Small intestine (tissue), 7 donors: Measurements from ENCODE around the gene CDH22. TPM values are rescaled to one million over a fixed set of nuclear protein-coding genes. Genes with fewer than 3 reads are reported as not detected.

ENCODE experiments used
- DNase-seq, 2 donors: peaks; one replicate each; pipeline versions ENCODE4 v3.0.0 to v3.0.0-alpha.2; 2013
- FAIRE-seq: peaks from 2 replicates; lab custom pipeline; 2012; peaks lifted over from hg19 to GRCh38; lab: Jason Lieb, UNC
- H3K27ac ChIP-seq, 3 donors: one replicate each; pipeline ENCODE4 v1.5.1; 2013; ENCODE audit warnings: low read length in 2 of 3, mild to moderate bottlenecking in 2 of 3, control low read depth in 1 of 3, inconsistent platforms in 1 of 3, low read depth in 1 of 3, moderate library complexity in 1 of 3
- H3K27me3 ChIP-seq, 3 donors: one replicate each; pipeline ENCODE4 v1.6.1; 2013; ENCODE audit warnings: low read length in 3 of 3, inconsistent platforms in 1 of 3; ENCODE audit not compliant: control insufficient read depth in 3 of 3, insufficient read depth in 3 of 3
- H3K36me3 ChIP-seq, 3 donors: one replicate each; pipeline ENCODE4 v1.6.1; 2013; ENCODE audit warnings: low read length in 3 of 3, inconsistent platforms in 1 of 3, low read depth in 1 of 3, mild to moderate bottlenecking in 1 of 3, moderate library complexity in 1 of 3; ENCODE audit not compliant: control insufficient read depth in 3 of 3, insufficient read depth in 2 of 3
- H3K4me1 ChIP-seq, 3 donors: one replicate each; pipeline ENCODE4 v1.6.1; 2013; ENCODE audit warnings: low read length in 2 of 3, inconsistent platforms in 1 of 3, low read depth in 1 of 3, mild to moderate bottlenecking in 1 of 3, moderate library complexity in 1 of 3; ENCODE audit not compliant: control insufficient read depth in 3 of 3, insufficient read depth in 2 of 3
- H3K4me3 ChIP-seq, 3 donors: one replicate each; pipeline ENCODE4 v1.5.1; 2013; ENCODE audit warnings: low read length in 3 of 3, control low read depth in 1 of 3, inconsistent platforms in 1 of 3, low read depth in 1 of 3, mild to moderate bottlenecking in 1 of 3, moderate library complexity in 1 of 3
- H3K9me3 ChIP-seq, 2 donors: one replicate each; pipeline ENCODE4 v1.6.1; 2013; ENCODE audit warnings: low read depth in 1 of 2, low read length in 1 of 2; ENCODE audit not compliant: control insufficient read depth in 2 of 2, insufficient read depth in 1 of 2
- WGBS, 3 donors: extraction: QIAGEN DNeasy Blood & Tissue Kit; methylation state at CpG; one replicate each; pipeline ENCODE4 v1.1.7; 2013; 5-methylcytosine and 5-hydroxymethylcytosine counted together
- polyA plus RNA-seq, 4 donors: library from polyadenylated mRNA; stranded (reverse) in 3 of 4; unstranded in 1 of 4; fragments of 200-250 nt in 3 of 4; fragments of 120-200 nt in 1 of 4; gene quantifications; one replicate each; pipeline versions ENCODE4 v1.2.1 to v1.2.3, GENCODE V29; 2013
- donor health status: healthy with polysubstance abuse.
- donor health status: control.
- donor health status: control.
- donor health status: Bipolar disorder and iron deficiency.
- donor health status: healthy.

CDH22 gene
- polyA plus RNA-seq, 4 donors = 0.03 to 0.84 TPM; not detected in 2

DNA sequence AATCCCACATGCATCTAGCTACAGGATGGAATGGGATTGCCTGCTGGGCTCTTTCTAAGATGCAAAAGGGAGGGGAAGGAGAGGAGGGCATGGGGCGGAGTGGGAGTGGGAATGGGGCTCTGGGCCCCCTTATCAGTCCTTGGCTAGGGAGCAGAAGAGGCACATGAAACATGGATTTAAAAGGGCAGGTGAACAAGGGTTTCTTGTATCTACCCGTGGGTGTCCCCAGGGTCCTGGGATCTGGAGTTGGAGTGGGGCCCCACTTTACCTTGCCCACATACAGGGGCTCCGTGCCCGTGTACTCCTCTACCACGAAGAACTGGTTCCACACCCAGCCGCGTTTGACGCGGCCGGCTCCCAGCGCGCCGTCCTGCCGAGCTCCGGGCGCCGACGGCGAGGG lies 57.5 kb downstream of the CDH22 start:
- H3K4me3 ChIP-seq = no peak overlapping the region
- H3K27me3 ChIP-seq = peaks cover 0 to 57% (median 38%) of the 10 kb centered on the region in 3 donors
- no peaks in the 10 kb centered on the region for H3K36me3 ChIP-seq
- H3K4me1 ChIP-seq = no peaks in the 10 kb centered on the region
- FAIRE-seq (no peak), DNase-seq (no peak)
- no peak overlapping the region for H3K27ac ChIP-seq
- WGBS, 3 donors = 0 to 5% (median 2%) methylated on average over 18 to 19 of the region's 19 CpGs
- H3K9me3 ChIP-seq = peaks cover 0 to 3% of the 10 kb centered on the region in 2 donors

- Histone ChIP-seq H3K27ac (no peak overlapping the region), H3K4me1 (no peaks in the 10 kb centered on the region), H3K27me3 (peaks cover 0 to 60% (median 40%) of the 10 kb centered on the region in 3 donors), H3K9me3 (no peaks in the 10 kb centered on the region), H3K36me3 (no peaks in the 10 kb centered on the region), H3K4me3 (no peak overlapping the region)
- 71 to 80% (median 79%) methylated on average over 3 of the region's 3 CpGs for WGBS, 3 donors
- no peak for DNase-seq
- FAIRE-seq = no peak
Measured at GRCh38 chr20:46249671-46250070, 58.6 kb downstream of the CDH22 start.

DNA sequence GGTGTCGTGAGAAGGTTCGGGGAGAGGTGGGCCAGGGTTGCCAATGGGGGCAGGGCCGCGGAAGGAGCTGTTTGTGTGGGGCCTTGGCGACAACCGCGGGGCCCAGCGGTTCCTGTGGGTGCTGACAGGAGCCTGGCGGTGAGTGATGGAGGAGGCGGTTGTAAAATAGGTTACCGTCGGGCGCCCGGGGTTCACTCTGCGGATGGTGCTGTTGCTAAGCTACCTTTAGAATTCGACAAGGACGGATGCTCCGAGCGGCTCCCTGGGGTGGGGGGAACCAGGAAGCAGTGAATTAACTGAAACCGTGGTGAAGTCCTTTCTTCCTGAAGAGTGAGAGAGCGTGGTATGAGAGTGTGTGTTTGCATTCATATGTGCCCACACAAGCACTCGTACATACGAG lies 61.7 kb downstream of the CDH22 start:
- WGBS, 3 donors = 9 to 25% (median 18%) methylated on average over 23 of the region's 23 CpGs
- no peaks in the 10 kb centered on the region for H3K4me1 ChIP-seq
- no peak overlapping the region for H3K27ac ChIP-seq
- FAIRE-seq = no peak
- H3K4me3 ChIP-seq = no peak overlapping the region
- no peaks in the 10 kb centered on the region for H3K9me3 ChIP-seq
- H3K36me3 ChIP-seq = no peaks in the 10 kb centered on the region
- DNase-seq = peak in 1 of 2 donors; percentile 9
- H3K27me3 ChIP-seq = peaks cover 0 to 36% (median 28%) of the 10 kb centered on the region in 3 donors

DNA sequence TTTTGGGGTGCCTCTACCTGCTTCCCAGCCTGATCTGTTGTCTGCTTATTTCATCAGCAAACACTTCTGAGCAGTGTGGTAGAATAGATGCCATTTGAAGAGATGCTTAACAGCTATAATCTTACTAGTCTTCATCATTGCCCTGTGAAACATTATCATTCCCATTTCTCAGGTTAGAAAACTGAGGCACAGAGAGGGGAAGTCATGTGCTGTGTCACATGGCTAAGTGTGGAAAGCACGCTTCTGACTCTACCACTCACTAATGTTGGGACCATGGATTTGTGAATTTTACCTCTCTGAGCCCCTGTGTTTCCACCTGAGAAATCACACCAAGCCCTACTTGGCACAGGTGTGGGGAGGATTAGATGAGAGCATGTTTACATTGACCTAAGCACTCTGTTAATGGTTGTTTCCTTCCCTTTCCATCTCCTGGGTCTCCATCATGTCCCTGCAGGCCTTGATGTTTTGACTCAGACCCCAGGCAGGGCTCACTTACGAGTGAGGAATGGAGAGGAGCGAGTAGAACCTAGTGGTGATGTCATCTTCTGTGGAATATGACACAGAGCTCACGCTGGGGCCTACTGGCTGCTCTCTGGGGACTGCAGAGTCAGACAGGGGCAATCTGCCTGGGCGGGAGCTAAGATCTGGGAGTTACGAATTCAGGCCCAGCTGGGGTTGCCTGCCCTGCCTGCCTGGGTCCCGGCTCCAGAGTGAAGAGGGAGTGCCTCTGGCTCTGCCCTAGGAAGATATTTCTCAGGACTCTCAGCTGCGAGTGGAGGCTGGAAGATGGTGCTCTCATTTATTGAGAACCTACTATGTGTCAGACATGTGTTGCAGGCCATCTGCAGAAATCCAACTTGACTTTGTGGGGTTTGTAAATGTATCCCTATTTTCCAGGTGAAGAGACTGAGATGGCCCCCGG lies 64.3 kb downstream of the CDH22 start:
- Histone ChIP-seq H3K4me3 (no peak overlapping the region), H3K9me3 (no peaks in the 10 kb centered on the region), H3K27ac (no peak overlapping the region), H3K36me3 (no peaks in the 10 kb centered on the region), H3K4me1 (no peaks in the 10 kb centered on the region), H3K27me3 (peaks cover 0 to 23% (median 19%) of the 10 kb centered on the region in 3 donors)
- 45 to 54% (median 47%) methylated on average over 9 of the region's 9 CpGs for WGBS, 3 donors
- DNase-seq (no peak), FAIRE-seq (no peak)

GRCh38 chr20:46242390-46242789 lies 65.9 kb downstream of the CDH22 start:
- Histone ChIP-seq H3K4me1 (no peaks in the 10 kb centered on the region), H3K27me3 (peaks cover 0 to 21% (median 17%) of the 10 kb centered on the region in 3 donors), H3K36me3 (no peaks in the 10 kb centered on the region), H3K9me3 (no peaks in the 10 kb centered on the region), H3K4me3 (no peak overlapping the region), H3K27ac (no peak overlapping the region)
- FAIRE-seq (no peak), DNase-seq (no peak)
- 34 to 46% (median 37%) methylated on average over 2 of the region's 2 CpGs for WGBS, 3 donors

DNA sequence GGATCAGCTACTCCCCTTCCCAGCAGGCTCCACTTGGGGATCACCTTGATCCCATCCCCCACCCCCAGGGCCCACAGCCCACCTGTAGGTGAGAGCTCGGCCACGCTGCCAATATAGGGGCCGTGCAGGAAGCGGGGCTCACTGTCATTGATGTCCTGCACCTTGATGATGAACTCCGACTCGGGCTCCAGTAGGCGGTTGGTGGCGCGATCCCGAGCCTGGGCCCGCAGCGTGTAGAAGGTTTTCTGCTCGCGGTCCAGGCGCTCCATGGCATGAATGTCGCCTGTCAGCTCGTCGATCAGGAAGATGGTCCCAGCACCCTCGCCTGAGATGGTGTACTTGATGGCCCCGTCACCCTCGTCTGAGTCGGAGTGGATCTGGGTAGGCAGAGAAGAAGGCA lies 67.4 kb downstream of the CDH22 start:
- no peak overlapping the region for H3K4me3 ChIP-seq
- H3K9me3 ChIP-seq = no peaks in the 10 kb centered on the region
- H3K36me3 ChIP-seq = no peaks in the 10 kb centered on the region
- WGBS, 3 donors = 86 to 92% (median 90%) methylated on average over 22 of the region's 22 CpGs
- H3K4me1 ChIP-seq = no peaks in the 10 kb centered on the region
- no peak for FAIRE-seq
- no peak overlapping the region for H3K27ac ChIP-seq
- peaks cover 0 to 15% (median 6%) of the 10 kb centered on the region in 3 donors for H3K27me3 ChIP-seq
- DNase-seq = no peak

DNA sequence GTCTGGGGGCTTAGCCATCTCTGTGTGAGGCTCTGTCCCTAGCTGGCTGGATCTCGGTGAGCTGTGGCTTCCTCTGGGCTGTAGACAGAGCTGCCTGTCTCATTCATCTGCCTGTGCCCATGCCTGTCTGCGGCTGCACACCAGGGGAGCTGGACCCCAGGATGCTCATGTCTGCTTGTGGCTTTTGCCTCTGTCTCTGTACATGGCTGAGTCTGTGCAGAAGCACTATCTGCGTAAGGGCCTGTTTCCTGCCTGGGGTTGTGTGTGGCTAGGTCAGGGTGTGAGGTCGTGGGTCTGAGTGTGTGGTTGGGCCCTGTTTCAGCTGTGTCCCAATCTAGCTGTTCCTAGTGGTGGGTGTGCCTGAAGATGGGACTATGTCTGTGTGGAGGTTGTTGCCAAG lies 68.2 kb downstream of the CDH22 start:
- DNase-seq (no peak), FAIRE-seq (no peak)
- Histone ChIP-seq H3K4me3 (no peak overlapping the region), H3K27ac (no peak overlapping the region), H3K27me3 (peaks cover 0 to 13% (median 0%) of the 10 kb centered on the region in 3 donors), H3K9me3 (no peaks in the 10 kb centered on the region), H3K4me1 (no peaks in the 10 kb centered on the region), H3K36me3 (no peaks in the 10 kb centered on the region)
- WGBS, 3 donors = 36 to 51% (median 41%) methylated on average over 4 of the region's 4 CpGs

DNA sequence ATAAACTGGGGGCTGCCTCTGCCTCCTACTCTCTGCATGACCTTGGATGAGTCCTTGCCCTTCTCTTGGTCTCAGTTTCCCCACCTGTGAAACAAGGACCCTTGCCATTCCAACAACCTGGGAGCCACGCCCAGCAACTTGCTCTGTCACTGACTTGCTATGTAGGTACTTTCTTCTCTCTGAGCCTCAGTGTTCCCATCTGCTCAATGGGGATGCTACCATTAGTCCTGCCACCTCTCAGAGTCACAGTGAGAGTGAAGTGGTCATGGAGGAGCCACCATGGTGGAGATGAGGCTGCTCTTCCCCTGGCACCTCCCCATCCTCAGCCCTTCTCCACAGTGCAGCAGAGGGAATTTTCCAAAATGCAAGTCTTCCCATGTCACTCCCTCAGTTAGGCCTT lies 70.6 kb downstream of the CDH22 start:
- Histone ChIP-seq H3K27ac (no peak overlapping the region), H3K4me3 (no peak overlapping the region), H3K9me3 (no peaks in the 10 kb centered on the region), H3K27me3 (peaks cover 0 to 13% (median 4%) of the 10 kb centered on the region in 3 donors), H3K4me1 (no peaks in the 10 kb centered on the region), H3K36me3 (no peaks in the 10 kb centered on the region)
- no peak for FAIRE-seq
- DNase-seq = no peak
- 35 to 51% (median 43%) methylated on average over 1 of the region's 1 CpG for WGBS, 3 donors
